Superior temporal gyrus (tissue), 1 donor: ENCODE measurements around the gene MSI2.

Experiments
- DNase-seq: peaks from one replicate; pipeline ENCODE4 v3.0.0-alpha.2; 2016; ENCODE audit errors: extremely low spot score

Gene MSI2

GRCh38 chr17:57246257-57246656 lies 10.1 kb upstream of the MSI2 start:
- no peak for DNase-seq

- no peak for DNase-seq
Measured at GRCh38 chr17:57247261-57247660, 9.1 kb upstream of the MSI2 start.

- DNase-seq, result no peak
Measured at GRCh38 chr17:57247913-57248312, 8.4 kb upstream of the MSI2 start.

- no peak for DNase-seq
Measured at GRCh38 chr17:57249520-57249919, 6.8 kb upstream of the MSI2 start.

GRCh38 chr17:57251211-57251787 lies 5.0 kb upstream of the MSI2 start:
- no peak for DNase-seq

GRCh38 chr17:57253362-57254065 lies 2.8 kb upstream of the MSI2 start:
- DNase-seq, result no peak

GRCh38 chr17:57255182-57255775 lies 1.0 kb upstream of the MSI2 start:
- peak; percentile 60 for DNase-seq

- no peak for DNase-seq
Measured at GRCh38 chr17:57256708-57257112, 387 bp downstream of the MSI2 start.

- no peak for DNase-seq
Measured at GRCh38 chr17:57257195-57257894, 1.0 kb downstream of the MSI2 start.

- no peak for DNase-seq
Measured at GRCh38 chr17:57257895-57258851, 1.9 kb downstream of the MSI2 start.

- DNase-seq, result no peak
Measured at GRCh38 chr17:57259306-57259705, 3.0 kb downstream of the MSI2 start.

GRCh38 chr17:57259817-57260216 lies 3.5 kb downstream of the MSI2 start:
- no peak for DNase-seq

- no peak for DNase-seq
Measured at GRCh38 chr17:57260325-57261083, 4.2 kb downstream of the MSI2 start.

- no peak for DNase-seq
Measured at GRCh38 chr17:57261084-57261461, 4.8 kb downstream of the MSI2 start.

- no peak for DNase-seq
Measured at GRCh38 chr17:57262557-57262956, 6.2 kb downstream of the MSI2 start.

GRCh38 chr17:57264250-57264649 lies 7.9 kb downstream of the MSI2 start:
- no peak for DNase-seq

- DNase-seq, result no peak
Measured at GRCh38 chr17:57264776-57265175, 8.5 kb downstream of the MSI2 start.

- no peak for DNase-seq
Measured at GRCh38 chr17:57266902-57267311, 10.6 kb downstream of the MSI2 start.

- DNase-seq, result no peak
Measured at GRCh38 chr17:57268181-57268580, 11.9 kb downstream of the MSI2 start.

GRCh38 chr17:57269052-57269451 lies 12.7 kb downstream of the MSI2 start:
- no peak for DNase-seq
